Nephron progenitor cell (in vitro differentiated cells): ENCODE measurements around the gene SHC2.
A peak's percentile ranks its signal among the peaks of the same experiment; 100 is the strongest.

Source experiments
- DNase-seq: peaks from one replicate; pipeline ENCODE4 v3.0.0; 2021
- H3K27ac Mint-ChIP-seq: 2 replicates; pipeline ENCODE4 v1.8.0; 2021; ENCODE audit warnings: mild to moderate bottlenecking, moderate library complexity, mixed read lengths
- H3K27me3 Mint-ChIP-seq: 2 replicates; pipeline ENCODE4 v1.8.0; 2021; ENCODE audit warnings: mild to moderate bottlenecking, low read depth, mixed read lengths; ENCODE audit not compliant: poor library complexity
- H3K36me3 Mint-ChIP-seq: 2 replicates; pipeline ENCODE4 v1.8.0; 2021; ENCODE audit warnings: low read depth, mixed read lengths
- H3K4me1 Mint-ChIP-seq: 2 replicates; pipeline ENCODE4 v1.8.0; 2021; ENCODE audit warnings: mixed read lengths
- H3K4me3 Mint-ChIP-seq: 2 replicates; pipeline ENCODE4 v1.8.0; 2021; ENCODE audit warnings: mild to moderate bottlenecking, moderate library complexity, mixed read lengths
- H3K9me3 Mint-ChIP-seq: 2 replicates; pipeline ENCODE4 v1.8.0; 2021; ENCODE audit warnings: mild to moderate bottlenecking, moderate library complexity, mixed read lengths
- CTCF ChIP-seq: fragments of 200-600 bp; sonication (generic); IDR thresholded peaks from 2 replicates; pipeline ENCODE4 v1.5.0; 2021; ENCODE audit warnings: antibody characterized with exemption

The SHC2 gene

GRCh38 chr19:439167-439900 is 21.5 kb downstream of the SHC2 start:
- H3K4me1 Mint-ChIP-seq, result peaks cover 37% of the 10 kb centered on the region
- H3K9me3 Mint-ChIP-seq, result peaks cover 10% of the 10 kb centered on the region
- no peak overlapping the region for H3K4me3 Mint-ChIP-seq
- no peak for DNase-seq
- H3K36me3 Mint-ChIP-seq, result peaks cover 24% of the 10 kb centered on the region
- H3K27me3 Mint-ChIP-seq, result peaks cover 5% of the 10 kb centered on the region
- no peak overlapping the region for H3K27ac Mint-ChIP-seq
- TF ChIP-seq CTCF, result no peak

GRCh38 chr19:438416-438958 is 22.3 kb downstream of the SHC2 start:
- Mint-ChIP-seq H3K27me3 (peaks cover 5% of the 10 kb centered on the region), H3K27ac (no peak overlapping the region), H3K9me3 (peaks cover 10% of the 10 kb centered on the region), H3K4me3 (no peak overlapping the region), H3K4me1 (peaks cover 37% of the 10 kb centered on the region), H3K36me3 (peaks cover 24% of the 10 kb centered on the region)
- no peak for DNase-seq
- TF ChIP-seq CTCF, result no peak

GRCh38 chr19:437041-437440 is 23.8 kb downstream of the SHC2 start:
- H3K4me1 Mint-ChIP-seq, result peaks cover 37% of the 10 kb centered on the region
- H3K9me3 Mint-ChIP-seq, result peaks cover 8% of the 10 kb centered on the region
- H3K27ac Mint-ChIP-seq, result no peak overlapping the region
- H3K36me3 Mint-ChIP-seq, result peaks cover 21% of the 10 kb centered on the region
- no peak for DNase-seq
- no peak for TF ChIP-seq CTCF
- H3K4me3 Mint-ChIP-seq, result peak overlapping the region; percentile 58
- peaks cover 5% of the 10 kb centered on the region for H3K27me3 Mint-ChIP-seq

- H3K9me3 Mint-ChIP-seq, result peaks cover 2% of the 10 kb centered on the region
- DNase-seq, result no peak
- peaks cover 33% of the 10 kb centered on the region for H3K4me1 Mint-ChIP-seq
- H3K27ac Mint-ChIP-seq, result no peak overlapping the region
- TF ChIP-seq CTCF, result no peak
- H3K36me3 Mint-ChIP-seq, result peaks cover 16% of the 10 kb centered on the region
- H3K27me3 Mint-ChIP-seq, result peaks cover 2% of the 10 kb centered on the region
- H3K4me3 Mint-ChIP-seq, result no peak overlapping the region
Measured at GRCh38 chr19:436413-436950, 24.4 kb downstream of the SHC2 start.

- peak; percentile 42 for DNase-seq
- H3K27ac Mint-ChIP-seq, result no peak overlapping the region
- TF ChIP-seq CTCF, result no peak
- peaks cover 15% of the 10 kb centered on the region for H3K36me3 Mint-ChIP-seq
- peak overlapping the region; percentile 32 for H3K4me3 Mint-ChIP-seq
- H3K9me3 Mint-ChIP-seq, result peaks cover 4% of the 10 kb centered on the region
- H3K27me3 Mint-ChIP-seq, result peaks cover 2% of the 10 kb centered on the region
- peaks cover 27% of the 10 kb centered on the region for H3K4me1 Mint-ChIP-seq
Measured at GRCh38 chr19:435707-436412, 25.0 kb downstream of the SHC2 start.
